Coronary artery (tissue), 2 donors: ENCODE results near the gene CCBE1.

Experiments used
- DNase-seq: peaks from one replicate; pipeline ENCODE4 v3.0.0-alpha.2; 2017; ENCODE audit warnings: low spot score
- H3K27ac ChIP-seq, 2 donors: fragments of 200-600 bp; sonication (generic); one replicate each; pipeline ENCODE4 v1.5.1; 2016 to 2019
- H3K4me3 ChIP-seq: fragments of 200-600 bp; sonication (generic); 2 replicates; pipeline ENCODE4 v1.5.1; 2016; ENCODE audit warnings: mild to moderate bottlenecking, moderate library complexity
- CTCF ChIP-seq: fragments of 200-600 bp; sonication (generic); IDR thresholded peaks from one replicate; pipeline ENCODE4 v1.5.1; 2019; ENCODE audit warnings: antibody characterized with exemption

CCBE1 gene

GRCh38 chr18:59573962-59574361 lies 123.3 kb downstream of the CCBE1 start:
- Histone ChIP-seq H3K4me3 (no peak overlapping the region), H3K27ac (no peak overlapping the region)
- DNase-seq, result no peak
- TF ChIP-seq CTCF, result no peak

- H3K27ac ChIP-seq, result no peak overlapping the region
- no peak overlapping the region for H3K4me3 ChIP-seq
- TF ChIP-seq CTCF, result no peak
- DNase-seq, result no peak
Observed at GRCh38 chr18:59571902-59572301, 125.3 kb downstream of the CCBE1 start.

- Histone ChIP-seq H3K4me3 (no peak overlapping the region), H3K27ac (no peak overlapping the region)
- no peak for TF ChIP-seq CTCF
- DNase-seq, result no peak
Observed at GRCh38 chr18:59570796-59571195, 126.4 kb downstream of the CCBE1 start.

GRCh38 chr18:59570101-59570775 lies 127.0 kb downstream of the CCBE1 start:
- no peak overlapping the region for H3K27ac ChIP-seq
- no peak overlapping the region for H3K4me3 ChIP-seq
- no peak for TF ChIP-seq CTCF
- DNase-seq, result no peak

GRCh38 chr18:59569390-59569791 lies 127.8 kb downstream of the CCBE1 start:
- no peak for DNase-seq
- no peak overlapping the region for H3K4me3 ChIP-seq
- H3K27ac ChIP-seq, result no peak overlapping the region
- no peak for TF ChIP-seq CTCF

- Histone ChIP-seq H3K4me3 (no peak overlapping the region), H3K27ac (no peak overlapping the region)
- TF ChIP-seq CTCF, result no peak
- DNase-seq, result no peak
Observed at GRCh38 chr18:59567431-59567830, 129.8 kb downstream of the CCBE1 start.

- DNase-seq, result no peak
- no peak overlapping the region for H3K27ac ChIP-seq
- TF ChIP-seq CTCF, result no peak
- H3K4me3 ChIP-seq, result no peak overlapping the region
Observed at GRCh38 chr18:59566533-59566971, 130.7 kb downstream of the CCBE1 start.
